HG02884 (cell line): ENCODE data around the gene FLOT2.
"Not testable (repeated sequence)": the region's sequence is repeated elsewhere in the genome, so short reads cannot be mapped to it uniquely, and the experiment has no call there.

Source experiments
- ATAC-seq: cut with Tn5 transposase; IDR thresholded peaks from one replicate; pipeline ENCODE4 v1.9.1; 2021; ENCODE audit warnings: mild to moderate bottlenecking, moderate library complexity; ENCODE audit not compliant: unreplicated experiment

FLOT2 gene

GRCh38 chr17:28916302-28916934, 18.9 kb upstream of the FLOT2 start:
- no peak for ATAC-seq

- ATAC-seq, result no peak
Measured at GRCh38 chr17:28912938-28913333, 15.4 kb upstream of the FLOT2 start.

- no peak for ATAC-seq
Measured at GRCh38 chr17:28912281-28912937, 14.9 kb upstream of the FLOT2 start.

GRCh38 chr17:28911411-28912045, 14.0 kb upstream of the FLOT2 start:
- no peak for ATAC-seq

- no peak for ATAC-seq
Measured at GRCh38 chr17:28910534-28910933, 13.0 kb upstream of the FLOT2 start.

- ATAC-seq, result no peak
Measured at GRCh38 chr17:28908640-28909167, 11.2 kb upstream of the FLOT2 start.

- ATAC-seq, result no peak
Measured at GRCh38 chr17:28907709-28908475, 10.4 kb upstream of the FLOT2 start.

- no peak for ATAC-seq
Measured at GRCh38 chr17:28906706-28907438, 9.3 kb upstream of the FLOT2 start.

- ATAC-seq, result no peak
Measured at GRCh38 chr17:28906276-28906675, 8.7 kb upstream of the FLOT2 start.

- no peak for ATAC-seq
Measured at GRCh38 chr17:28904800-28905199, 7.3 kb upstream of the FLOT2 start.

GRCh38 chr17:28903546-28903841, 6.0 kb upstream of the FLOT2 start:
- not testable (repeated sequence) for ATAC-seq

- peak; percentile 85 for ATAC-seq
Measured at GRCh38 chr17:28902819-28903545, 5.4 kb upstream of the FLOT2 start, which contains the start of gene DHRS13. DHRS13 (minus strand) TSS chr17:28903079; CDS start chr17:28902944, 135 bp downstream.

GRCh38 chr17:28901866-28902818, 4.6 kb upstream of the FLOT2 start:
- peak; percentile 21 for ATAC-seq

- no peak for ATAC-seq
Measured at GRCh38 chr17:28900986-28901726, 3.6 kb upstream of the FLOT2 start.

GRCh38 chr17:28899212-28899815, 1.8 kb upstream of the FLOT2 start:
- ATAC-seq, result no peak

- ATAC-seq, result no peak
Measured at GRCh38 chr17:28898527-28898955, 1.0 kb upstream of the FLOT2 start.

GRCh38 chr17:28897769-28898526, 415 bp upstream of the FLOT2 start:
- ATAC-seq, result no peak
